Lower leg skin (tissue), 4 donors: ENCODE data around the gene OR2Z1. TPM values are rescaled to one million over a fixed set of nuclear protein-coding genes. Genes with fewer than 3 reads are reported as not detected.
"Not testable (repeated sequence)": the region's sequence is repeated elsewhere in the genome, so short reads cannot be mapped to it uniquely, and the experiment has no call there.

Experiments used
- DNase-seq, 2 donors: peaks; one replicate each; pipeline ENCODE4 v3.0.0-alpha.2; 2019; ENCODE audit warnings: low spot score in 2 of 2
- H3K4me3 ChIP-seq: fragments of 200-600 bp; sonication (generic); 2 replicates; pipeline ENCODE4 v1.5.1; 2017; ENCODE audit warnings: mild to moderate bottlenecking, low read depth; ENCODE audit not compliant: poor library complexity, severe bottlenecking
- CTCF ChIP-seq, 3 donors: fragments of 450-650 bp; IDR thresholded peaks; one replicate each; pipeline ENCODE4 v1.5.1; 2016; ENCODE audit warnings: antibody characterized with exemption in 3 of 3, mild to moderate bottlenecking in 3 of 3, moderate library complexity in 2 of 3
- POLR2A ChIP-seq, 2 donors: fragments of 450-650 bp; IDR thresholded peaks; one replicate each; pipeline ENCODE4 v1.6.1; 2016 to 2017; ENCODE audit warnings: antibody characterized with exemption in 2 of 2, mild to moderate bottlenecking in 1 of 2, moderate library complexity in 1 of 2
- WGBS, 2 donors: methylation state at CpG; one replicate each; pipeline ENCODE4 v1.1.5; 2018; 5-methylcytosine and 5-hydroxymethylcytosine counted together
- intact Hi-C: fragments of 100-400 bp; cut with DNase I; formaldehyde crosslinking; loops from one replicate; pipeline ENCODE4 v1.15.0; 2023; ENCODE audit warnings: low total_unique reads
- total RNA-seq, 4 donors: library from RNA; depleted of rRNA; stranded (reverse); fragments of >200 nt; gene quantifications; one replicate each; pipeline ENCODE4 v1.1.0, GENCODE V29; 2016

The OR2Z1 gene
- total RNA-seq, 4 donors from 2014 or later: not detected

GRCh38 chr19:8703223-8703622 lies 18.2 kb upstream of the OR2Z1 start:
- TF ChIP-seq POLR2A (IDR thresholded peaks at IDR 0.05) (no peak), CTCF (IDR thresholded peaks at IDR 0.05) (no peak)
- no peak overlapping the region for H3K4me3 ChIP-seq
- intact Hi-C loops: no loop called here
- no peak for DNase-seq
- WGBS, 2 donors: 17 to 22% methylated on average over 7 of the region's 7 CpGs

GRCh38 chr19:8705304-8705703 lies 16.1 kb upstream of the OR2Z1 start:
- WGBS, 2 donors: 51 to 55% methylated on average over 3 of the region's 3 CpGs
- DNase-seq, H3K4me3 ChIP-seq, intact Hi-C loops: not testable (repeated sequence)

GRCh38 chr19:8705742-8706141 lies 15.7 kb upstream of the OR2Z1 start:
- no peak overlapping the region for H3K4me3 ChIP-seq
- TF ChIP-seq POLR2A (IDR thresholded peaks at IDR 0.05): no peak
- TF ChIP-seq CTCF (IDR thresholded peaks at IDR 0.05): no peak
- intact Hi-C loops: no loop called here
- 17 to 18% methylated on average over 5 of the region's 5 CpGs for WGBS, 2 donors
- no peak for DNase-seq

GRCh38 chr19:8710337-8710736 lies 11.1 kb upstream of the OR2Z1 start:
- H3K4me3 ChIP-seq, DNase-seq, intact Hi-C loops: not testable (repeated sequence)
- 84% methylated on average over 7 of the region's 7 CpGs for WGBS, 2 donors

GRCh38 chr19:8722032-8722431 lies 598 bp downstream of the OR2Z1 start:
- TF ChIP-seq POLR2A (IDR thresholded peaks at IDR 0.05): no peak
- TF ChIP-seq CTCF (IDR thresholded peaks at IDR 0.05): no peak
- intact Hi-C loops: no loop called here
- 51 to 62% methylated on average over 2 of the region's 2 CpGs for whole genome bisulfite sequencing, 2 donors
- no peak overlapping the region for H3K4me3 ChIP-seq
- DNase-seq: no peak

- intact Hi-C loops: no loop called here
- TF ChIP-seq CTCF (IDR thresholded peaks at IDR 0.05): no peak
- DNase-seq: no peak
Measured at GRCh38 chr19:8724276-8724675, 2.8 kb downstream of the OR2Z1 start.

GRCh38 chr19:8731428-8732169 lies 10.2 kb downstream of the OR2Z1 start:
- intact Hi-C loops: no loop called here
- WGBS, 2 donors: 53 to 64% methylated on average over 19 of the region's 19 CpGs
- DNase-seq: no peak
- TF ChIP-seq CTCF (IDR thresholded peaks at IDR 0.05) (no peak), POLR2A (IDR thresholded peaks at IDR 0.05) (no peak)
- H3K4me3 ChIP-seq: no peak overlapping the region

More at GRCh38 chr19:8724276-8724675, 2.8 kb downstream of the OR2Z1 start:
- 69 to 85% methylated on average over 3 of the region's 3 CpGs for WGBS, 2 donors
- no peak overlapping the region for H3K4me3 ChIP-seq
